Fibroblast of skin of right biceps (primary cell): ENCODE data around the gene RGPD6.
"Not testable (repeated sequence)": the region's sequence is repeated elsewhere in the genome, so short reads cannot be mapped to it uniquely, and the experiment has no call there.

Experiments used
- DNase-seq: peaks from one replicate; pipeline ENCODE4 v3.0.0-alpha.2; 2013

The RGPD6 gene

GRCh38 chr2:110576763-110577416, at the start of gene RGPD6:
RGPD6 (minus strand) TSS chr2:110577222; CDS start chr2:110577024, 198 bp downstream.
- not testable (repeated sequence) for DNase-seq

GRCh38 chr2:110619326-110619939, 42.4 kb upstream of the RGPD6 start:
- DNase-seq: not testable (repeated sequence)

GRCh38 chr2:110613927-110614326, 36.9 kb upstream of the RGPD6 start:
- DNase-seq: not testable (repeated sequence)

GRCh38 chr2:110610613-110611250, 33.7 kb upstream of the RGPD6 start:
- DNase-seq: not testable (repeated sequence)

- DNase-seq: not testable (repeated sequence)
These were observed 33.0 kb upstream of the RGPD6 start for GRCh38 chr2:110609843-110610612.

GRCh38 chr2:110608788-110609502, 31.9 kb upstream of the RGPD6 start:
- not testable (repeated sequence) for DNase-seq

GRCh38 chr2:110605057-110605456, 28.0 kb upstream of the RGPD6 start:
- not testable (repeated sequence) for DNase-seq

GRCh38 chr2:110603917-110604591, 27.0 kb upstream of the RGPD6 start:
- DNase-seq: not testable (repeated sequence)

GRCh38 chr2:110602139-110602538, 25.1 kb upstream of the RGPD6 start:
- DNase-seq: not testable (repeated sequence)

- DNase-seq: not testable (repeated sequence)
These were observed 15.0 kb upstream of the RGPD6 start for GRCh38 chr2:110591973-110592372.

GRCh38 chr2:110589677-110590330, 12.8 kb upstream of the RGPD6 start:
- not testable (repeated sequence) for DNase-seq

GRCh38 chr2:110588520-110588919, 11.5 kb upstream of the RGPD6 start:
- not testable (repeated sequence) for DNase-seq

GRCh38 chr2:110579216-110579965, 2.4 kb upstream of the RGPD6 start:
- DNase-seq: not testable (repeated sequence)

- not testable (repeated sequence) for DNase-seq
These were observed 1.4 kb upstream of the RGPD6 start for GRCh38 chr2:110578429-110578828.

- not testable (repeated sequence) for DNase-seq
These were observed 77.2 kb downstream of the RGPD6 start for GRCh38 chr2:110499755-110500377.

GRCh38 chr2:110496027-110496426, 81.0 kb downstream of the RGPD6 start:
- DNase-seq: not testable (repeated sequence)

- DNase-seq: not testable (repeated sequence)
These were observed 82.5 kb downstream of the RGPD6 start for GRCh38 chr2:110494488-110494887.

GRCh38 chr2:110488991-110489390, 88.0 kb downstream of the RGPD6 start:
- DNase-seq: not testable (repeated sequence)

- DNase-seq: not testable (repeated sequence)
These were observed 94.3 kb downstream of the RGPD6 start for GRCh38 chr2:110482697-110483096.

GRCh38 chr2:110481200-110481599, 95.8 kb downstream of the RGPD6 start:
- not testable (repeated sequence) for DNase-seq
